GM19468 (cell line): ENCODE data around the gene ITGA5.

Source experiments
- ATAC-seq: cut with Tn5 transposase; IDR thresholded peaks from one replicate; pipeline ENCODE4 v1.9.1; 2021; ENCODE audit warnings: mild to moderate bottlenecking, moderate library complexity, moderate number of reproducible peaks; ENCODE audit not compliant: unreplicated experiment; ENCODE audit errors: extremely low read depth

Gene ITGA5

GRCh38 chr12:54392485-54393206, 26.4 kb downstream of the ITGA5 start:
- ATAC-seq: no peak

- ATAC-seq: no peak
These were observed 28.2 kb downstream of the ITGA5 start for GRCh38 chr12:54390668-54391551.

- no peak for ATAC-seq
These were observed 28.8 kb downstream of the ITGA5 start for GRCh38 chr12:54390176-54390667.

GRCh38 chr12:54389607-54390175, 29.4 kb downstream of the ITGA5 start:
- no peak for ATAC-seq

GRCh38 chr12:54389134-54389508, 29.9 kb downstream of the ITGA5 start:
- no peak for ATAC-seq

GRCh38 chr12:54388237-54389133, 30.6 kb downstream of the ITGA5 start:
- no peak for ATAC-seq

GRCh38 chr12:54387114-54387467, 32.0 kb downstream of the ITGA5 start:
- ATAC-seq: no peak

- no peak for ATAC-seq
These were observed 32.5 kb downstream of the ITGA5 start for GRCh38 chr12:54386403-54387113.

- no peak for ATAC-seq
These were observed 33.7 kb downstream of the ITGA5 start for GRCh38 chr12:54385251-54385914.

- no peak for ATAC-seq
These were observed 34.5 kb downstream of the ITGA5 start, which contains the start of gene ZNF385A for GRCh38 chr12:54384591-54385041. Gene ZNF385A, minus strand, starts transcription at chr12:54384733. Its CDS starts 219 bp downstream, at chr12:54384514.

- no peak for ATAC-seq
These were observed 35.9 kb downstream of the ITGA5 start for GRCh38 chr12:54383041-54383609.

GRCh38 chr12:54381136-54381535, 37.9 kb downstream of the ITGA5 start:
- ATAC-seq: no peak

GRCh38 chr12:54379398-54380201, 39.5 kb downstream of the ITGA5 start:
- no peak for ATAC-seq

GRCh38 chr12:54378796-54379397, 40.2 kb downstream of the ITGA5 start:
- ATAC-seq: no peak

GRCh38 chr12:54377797-54378515, 41.1 kb downstream of the ITGA5 start:
- ATAC-seq: no peak

GRCh38 chr12:54377007-54377406, 42.1 kb downstream of the ITGA5 start:
- no peak for ATAC-seq

- no peak for ATAC-seq
These were observed 42.5 kb downstream of the ITGA5 start for GRCh38 chr12:54376596-54376995.
